ENCODE measurements around the gene GNL3. TPM values are rescaled to one million over a fixed set of nuclear protein-coding genes. Genes with fewer than 3 reads are reported as not detected.
A peak's percentile ranks its signal among the peaks of the same experiment; 100 is the strongest.

The GNL3 gene
- total RNA-seq, 1 donor from 2014 or later = 50.4 TPM

GRCh38 chr3:52682016-52682415 lies 3.8 kb upstream of the GNL3 start:
- no peak for DNase-seq (ENCODE audit: low spot score in 2 of 2)
- intact Hi-C loops (cut with DNase I) = loop anchor here (10.0 kb wide), 2 partner anchors 227 to 407 kb away; partner anchors contain the start of genes NISCH, TNNC1 and WDR82
- Histone ChIP-seq H3K27me3 (no peaks in the 10 kb centered on the region), H3K36me3 (peaks cover 21 to 33% of the 10 kb centered on the region in 2 donors), H3K4me1 (peaks cover 3 to 28% of the 10 kb centered on the region in 2 donors), H3K9me3 (no peaks in the 10 kb centered on the region), H3K4me3 (no peak overlapping the region), H3K27ac (peak overlapping the region in 1 of 2 donors; percentile 51)
- no peak for TF ChIP-seq CTCF (IDR thresholded peaks at IDR 0.05)

GRCh38 chr3:52683611-52684010 lies 2.2 kb upstream of the GNL3 start:
- Histone ChIP-seq H3K4me3 (no peak overlapping the region), H3K4me1 (peaks cover 3 to 30% of the 10 kb centered on the region in 2 donors), H3K27me3 (no peaks in the 10 kb centered on the region), H3K9me3 (no peaks in the 10 kb centered on the region), H3K36me3 (peaks cover 20 to 32% of the 10 kb centered on the region in 2 donors), H3K27ac (peak overlapping the region in 1 of 2 donors; percentile 19)
- no peak for TF ChIP-seq CTCF (IDR thresholded peaks at IDR 0.05)
- peak in 1 of 2 donors; percentile 68 for DNase-seq (ENCODE audit: low spot score in 2 of 2)
- intact Hi-C loops (cut with DNase I) = loop anchor here (10.0 kb wide), 2 partner anchors 229 to 409 kb away; partner anchors contain the start of genes NISCH, TNNC1 and WDR82

GRCh38 chr3:52684184-52684583 lies 1.6 kb upstream of the GNL3 start:
- no peak for TF ChIP-seq CTCF (IDR thresholded peaks at IDR 0.05)
- Histone ChIP-seq H3K36me3 (peaks cover 25 to 33% of the 10 kb centered on the region in 2 donors), H3K27me3 (no peaks in the 10 kb centered on the region), H3K4me1 (peaks cover 3 to 30% of the 10 kb centered on the region in 2 donors), H3K9me3 (no peaks in the 10 kb centered on the region), H3K27ac (no peak overlapping the region), H3K4me3 (peak overlapping the region in 1 of 2 donors; percentile 78)
- no peak for DNase-seq (ENCODE audit: low spot score in 2 of 2)
- intact Hi-C loops (cut with DNase I) = loop anchor here (10.0 kb wide), 2 partner anchors 229 to 409 kb away; partner anchors contain the start of genes NISCH, TNNC1 and WDR82

GRCh38 chr3:52685285-52685708 lies 535 bp upstream of the GNL3 start:
- no peaks in the 10 kb centered on the region for H3K27me3 ChIP-seq
- peak overlapping the region; percentile 89 to 98 for H3K27ac ChIP-seq
- no peaks in the 10 kb centered on the region for H3K9me3 ChIP-seq
- peaks cover 3 to 30% of the 10 kb centered on the region in 2 donors for H3K4me1 ChIP-seq
- peak in 1 of 2 donors; percentile 84 for DNase-seq (ENCODE audit: low spot score in 2 of 2)
- intact Hi-C loops (cut with DNase I) = loop anchor here (1.0 to 10.0 kb wide), 5 partner anchors 148 to 410 kb away; partner anchors contain the start of genes NISCH, SFMBT1, STIMATE and TNNC1
- H3K36me3 ChIP-seq = peaks cover 36 to 38% of the 10 kb centered on the region in 2 donors
- TF ChIP-seq CTCF (IDR thresholded peaks at IDR 0.05) = no peak
- peak overlapping the region; percentile 78 to 79 for H3K4me3 ChIP-seq

- H3K9me3 ChIP-seq = no peaks in the 10 kb centered on the region
- TF ChIP-seq CTCF (IDR thresholded peaks at IDR 0.05) = no peak
- intact Hi-C loops (cut with DNase I) = loop anchor here (5.0 to 10.0 kb wide), 4 partner anchors 151 to 413 kb away; partner anchors contain the start of genes NISCH, SFMBT1, TNNC1 and UQCC5
These were observed 2.4 kb downstream of the GNL3 start for GRCh38 chr3:52688266-52688665.

More at GRCh38 chr3:52688266-52688665, 2.4 kb downstream of the GNL3 start:
- Histone ChIP-seq H3K36me3 (peaks cover 58 to 59% of the 10 kb centered on the region in 2 donors), H3K27me3 (no peaks in the 10 kb centered on the region), H3K4me3 (no peak overlapping the region), H3K4me1 (peaks cover 3 to 21% of the 10 kb centered on the region in 2 donors), H3K27ac (no peak overlapping the region)
- no peak for DNase-seq (ENCODE audit: low spot score in 2 of 2)
